Tibial nerve (tissue), 4 donors: ENCODE data around the gene CCL22. TPM values are rescaled to one million over a fixed set of nuclear protein-coding genes. Genes with fewer than 3 reads are reported as not detected.

Source experiments
- DNase-seq, 2 donors: peaks; one replicate each; pipeline ENCODE4 v3.0.0-alpha.2; 2019; ENCODE audit warnings: low spot score in 2 of 2
- H3K27ac ChIP-seq, 4 donors: fragments of 200-600 bp; sonication (generic) in 3 of 4; one replicate each; pipeline ENCODE4 v1.5.1; 2017 to 2019; ENCODE audit warnings: mild to moderate bottlenecking in 1 of 4
- H3K27me3 ChIP-seq, 2 donors: fragments of 200-600 bp; sonication (generic) in 1 of 2; one replicate each; pipeline versions ENCODE4 v1.5.1 to v1.6.0; 2017 to 2019
- H3K36me3 ChIP-seq, 3 donors: fragments of 200-600 bp; sonication (generic); one replicate each; pipeline ENCODE4 v1.5.1; 2018 to 2019
- H3K4me1 ChIP-seq, 4 donors: fragments of 200-600 bp; sonication (generic) in 3 of 4; one replicate each; pipeline ENCODE4 v1.5.1; 2017 to 2019
- H3K4me3 ChIP-seq, 4 donors: fragments of 200-600 bp; sonication (generic) in 3 of 4; one replicate each; pipeline ENCODE4 v1.5.1; 2017 to 2019; ENCODE audit warnings: mild to moderate bottlenecking in 1 of 4, moderate library complexity in 1 of 4
- H3K9me3 ChIP-seq, 4 donors: fragments of 200-600 bp; sonication (generic) in 3 of 4; one replicate each; pipeline ENCODE4 v1.5.1; 2017 to 2019
- CTCF ChIP-seq, 5 experiments: fragments of 200-600 bp in 3 of 5; fragments of 450-650 bp in 2 of 5; sonication (generic) in 3 of 5; IDR thresholded peaks; one replicate each; pipeline ENCODE4 v1.5.1; 2016 to 2019; ENCODE audit warnings: antibody characterized with exemption in 5 of 5, mild to moderate bottlenecking in 3 of 5, moderate library complexity in 2 of 5
- EP300 ChIP-seq, 2 donors: sonication (generic); formaldehyde crosslinking; IDR thresholded peaks; one replicate each; pipeline ENCODE4 v1.6.1; 2017; ENCODE audit warnings: antibody characterized with exemption in 2 of 2, mild to moderate bottlenecking in 1 of 2
- POLR2A ChIP-seq, 2 donors: fragments of 450-650 bp; IDR thresholded peaks; one replicate each; pipeline ENCODE4 v1.6.1; 2017; ENCODE audit warnings: antibody characterized with exemption in 2 of 2, mild to moderate bottlenecking in 2 of 2, moderate library complexity in 2 of 2
- WGBS, 2 donors: methylation state at CpG; one replicate each; pipeline ENCODE4 v1.1.5; 2018; 5-methylcytosine and 5-hydroxymethylcytosine counted together
- total RNA-seq, 4 donors: library from RNA; depleted of rRNA; stranded (reverse); fragments of >200 nt; gene quantifications; one replicate each; pipeline ENCODE4 v1.1.0, GENCODE V29; 2016

The CCL22 gene
- total RNA-seq, 4 donors from 2014 or later = not detected

- no peaks in the 10 kb centered on the region for H3K9me3 ChIP-seq
- H3K27ac ChIP-seq = no peak overlapping the region
- peaks cover 0 to 44% (median 4%) of the 10 kb centered on the region in 4 donors for H3K4me1 ChIP-seq
- no peak overlapping the region for H3K4me3 ChIP-seq
- WGBS, 2 donors = 86 to 90% methylated on average over 14 to 16 of the region's 16 CpGs
- no peak for DNase-seq
- H3K36me3 ChIP-seq = peaks cover 0 to 11% (median 0%) of the 10 kb centered on the region in 3 donors
- H3K27me3 ChIP-seq = no peaks in the 10 kb centered on the region
- no peak for TF ChIP-seq CTCF (IDR thresholded peaks at IDR 0.05)
- TF ChIP-seq POLR2A (IDR thresholded peaks at IDR 0.05) = no peak
- TF ChIP-seq EP300 (IDR thresholded peaks at IDR 0.05) = no peak
These were observed 24.1 kb downstream of the CCL22 start for GRCh38 chr16:57382535-57383275.

- DNase-seq = no peak
- no peak overlapping the region for H3K4me3 ChIP-seq
- peaks cover 0 to 11% (median 0%) of the 10 kb centered on the region in 3 donors for H3K36me3 ChIP-seq
- H3K4me1 ChIP-seq = peaks cover 0 to 44% (median 4%) of the 10 kb centered on the region in 4 donors
- H3K27ac ChIP-seq = peak overlapping the region in 2 of 4 donors; percentile 11 to 36
- no peaks in the 10 kb centered on the region for H3K27me3 ChIP-seq
- 73 to 82% methylated on average over 7 to 8 of the region's 8 CpGs for WGBS, 2 donors
- no peaks in the 10 kb centered on the region for H3K9me3 ChIP-seq
- TF ChIP-seq CTCF (IDR thresholded peaks at IDR 0.05) (no peak), EP300 (IDR thresholded peaks at IDR 0.05) (no peak), POLR2A (IDR thresholded peaks at IDR 0.05) (no peak)
These were observed 25.0 kb downstream of the CCL22 start for GRCh38 chr16:57383276-57384247.

GRCh38 chr16:57384248-57385070 lies 25.9 kb downstream of the CCL22 start:
- no peak for DNase-seq
- Histone ChIP-seq H3K36me3 (peaks cover 0 to 11% (median 0%) of the 10 kb centered on the region in 3 donors), H3K9me3 (no peaks in the 10 kb centered on the region), H3K4me3 (no peak overlapping the region), H3K27ac (peak overlapping the region in 2 of 4 donors; percentile 11 to 36), H3K4me1 (peaks cover 0 to 44% (median 4%) of the 10 kb centered on the region in 4 donors), H3K27me3 (no peaks in the 10 kb centered on the region)
- 68 to 70% methylated on average over 10 to 11 of the region's 11 CpGs for WGBS, 2 donors
- TF ChIP-seq CTCF (IDR thresholded peaks at IDR 0.05) (no peak), POLR2A (IDR thresholded peaks at IDR 0.05) (no peak), EP300 (IDR thresholded peaks at IDR 0.05) (no peak)

- TF ChIP-seq POLR2A (IDR thresholded peaks at IDR 0.05) (no peak), EP300 (IDR thresholded peaks at IDR 0.05) (no peak), CTCF (IDR thresholded peaks at IDR 0.05) (no peak)
- H3K4me1 ChIP-seq = peaks cover 0 to 44% (median 4%) of the 10 kb centered on the region in 4 donors
- H3K9me3 ChIP-seq = no peaks in the 10 kb centered on the region
- peaks cover 0 to 11% (median 0%) of the 10 kb centered on the region in 3 donors for H3K36me3 ChIP-seq
- no peak for DNase-seq
- no peak overlapping the region for H3K27ac ChIP-seq
- 69 to 83% methylated on average over 5 of the region's 5 CpGs for WGBS, 2 donors
- no peaks in the 10 kb centered on the region for H3K27me3 ChIP-seq
- H3K4me3 ChIP-seq = no peak overlapping the region
These were observed 26.5 kb downstream of the CCL22 start for GRCh38 chr16:57385083-57385482.
